GM18951 (cell line): ENCODE measurements around the gene VGF.

ENCODE experiments used
- POLR2A ChIP-seq: IDR thresholded peaks from 4 replicates; pipeline ENCODE4 v1.6.1; 2011; ENCODE audit warnings: mild to moderate bottlenecking; ENCODE audit not compliant: insufficient read length, insufficient read depth; ENCODE audit errors: extremely low read depth
- in situ Hi-C: fragments of 300-500 bp; cut with MboI; formaldehyde crosslinking; loops from one replicate; pipeline ENCODE4 v1.12.0; 2022; ENCODE audit warnings: low sequenced_read_pairs, mixed read lengths, inconsistent platforms; ENCODE audit not compliant: unreplicated experiment

Gene VGF

GRCh38 chr7:101167645-101168411, 2.5 kb upstream of the VGF start:
- in situ Hi-C loops: no loop called here
- TF ChIP-seq POLR2A: no peak

DNA sequence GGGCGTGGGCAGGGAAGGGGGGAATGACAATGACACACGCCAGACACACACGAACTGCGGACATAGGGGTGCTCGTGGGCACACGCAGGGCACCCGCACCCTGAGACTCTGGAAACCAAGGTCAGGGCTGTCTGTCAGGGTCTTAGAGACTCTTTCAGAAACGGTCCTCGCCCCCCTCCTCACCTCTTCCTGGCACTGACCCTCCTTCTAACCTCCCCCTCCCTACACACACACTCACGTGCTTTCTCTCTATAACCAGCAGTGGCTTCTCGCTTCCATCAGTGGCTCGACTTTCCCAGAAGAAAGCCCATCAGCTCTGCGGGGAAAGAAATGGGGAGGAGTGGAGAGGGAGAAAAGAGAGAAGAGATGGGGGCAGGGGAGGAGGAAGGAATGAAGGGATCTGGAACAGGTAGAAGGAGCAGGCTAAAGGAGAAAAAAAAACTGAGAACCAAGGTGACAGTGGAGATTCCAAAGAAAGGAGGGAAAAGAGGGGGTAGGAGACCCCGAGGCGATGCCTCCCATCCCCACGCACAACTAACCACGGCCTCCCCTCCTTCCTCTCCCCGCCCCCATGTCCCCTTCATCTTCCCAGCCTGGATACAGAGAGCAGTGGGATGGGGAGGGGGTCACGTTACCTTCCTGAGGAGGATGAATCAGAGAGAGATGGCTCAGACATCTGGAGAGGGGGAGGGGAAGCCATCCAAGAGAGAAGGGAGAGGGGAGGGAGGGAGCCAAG, 1.7 kb upstream of the VGF start:
- in situ Hi-C loops: no loop called here
- TF ChIP-seq POLR2A: no peak

GRCh38 chr7:101166648-101166908, 1.2 kb upstream of the VGF start:
- in situ Hi-C loops: no loop called here
- TF ChIP-seq POLR2A: no peak

- TF ChIP-seq POLR2A: no peak
- in situ Hi-C loops: no loop called here
Observed at GRCh38 chr7:101165958-101166647, 734 bp upstream of the VGF start.

GRCh38 chr7:101164071-101164840, 1.1 kb downstream of the VGF start:
- no peak for TF ChIP-seq POLR2A
- in situ Hi-C loops: no loop called here

- no peak for TF ChIP-seq POLR2A
- in situ Hi-C loops: no loop called here
Observed at GRCh38 chr7:101163279-101164070, 1.9 kb downstream of the VGF start.

GRCh38 chr7:101162551-101163278, 2.7 kb downstream of the VGF start:
- in situ Hi-C loops: no loop called here
- TF ChIP-seq POLR2A: peak; percentile 28

DNA sequence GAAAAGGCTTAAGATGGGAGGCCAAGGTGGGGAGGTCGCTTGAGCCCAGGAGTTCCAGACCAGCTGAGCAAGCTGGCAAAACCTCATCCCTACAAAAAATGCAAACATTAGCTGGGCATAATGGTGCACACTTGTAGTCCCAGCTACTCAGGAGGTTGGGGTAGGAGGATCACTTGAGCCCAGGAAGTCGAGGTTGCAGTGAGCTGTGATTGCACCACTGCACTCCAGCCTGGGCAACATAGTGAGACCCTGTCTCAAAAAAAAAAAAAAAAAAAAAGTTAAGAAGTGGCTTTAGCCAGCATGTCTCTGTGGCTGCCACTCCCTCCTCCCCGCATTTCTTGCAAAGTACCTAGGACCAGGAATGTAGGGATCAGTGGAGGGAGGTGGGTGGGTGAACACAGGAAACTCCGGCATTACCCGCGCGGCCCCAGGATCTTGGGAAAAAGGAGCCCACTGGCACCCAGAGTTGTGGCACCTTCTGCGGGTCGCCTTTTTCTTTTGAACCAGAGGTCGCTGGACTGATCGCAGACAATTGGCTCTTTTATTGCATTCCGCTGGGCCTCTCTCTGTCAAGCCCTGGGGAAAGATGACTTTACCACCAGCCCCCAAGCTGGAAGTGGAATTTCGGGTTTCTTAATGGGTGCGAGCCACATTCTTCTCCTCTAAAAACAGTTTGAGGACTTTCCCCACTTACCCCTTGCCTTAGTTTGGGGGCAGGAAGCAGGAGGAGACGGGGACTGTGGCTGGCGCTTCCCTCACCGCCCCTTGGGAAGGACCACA, 3.5 kb downstream of the VGF start:
- TF ChIP-seq POLR2A: no peak
- in situ Hi-C loops: no loop called here

DNA sequence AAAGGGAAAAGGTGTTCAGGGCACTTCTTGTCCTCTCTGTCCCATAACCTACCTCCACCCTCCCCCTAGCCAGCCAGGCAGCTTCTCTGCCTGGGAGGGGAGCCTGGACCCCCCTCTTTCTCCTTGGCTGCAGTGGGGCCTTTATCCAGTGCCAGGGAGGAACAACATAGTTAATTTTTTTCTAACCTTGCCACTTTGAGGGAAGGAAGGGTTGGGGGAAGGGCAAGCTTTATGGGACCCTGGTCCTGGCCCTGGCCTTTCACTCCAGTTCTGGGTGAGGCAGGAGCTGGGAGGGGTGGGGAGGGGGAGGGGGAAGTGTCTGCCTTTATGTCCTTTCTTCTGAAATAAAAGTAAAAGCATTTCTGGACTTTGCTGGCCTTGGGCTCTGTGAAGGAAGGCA, 4.5 kb downstream of the VGF start:
- in situ Hi-C loops: no loop called here
- TF ChIP-seq POLR2A: no peak

- in situ Hi-C loops: no loop called here
- TF ChIP-seq POLR2A: no peak
Observed at GRCh38 chr7:101159696-101160674, 5.4 kb downstream of the VGF start.
